Fibroblast of skin of back (primary cell): ENCODE data around the gene SLC27A2.
A peak's percentile ranks its signal among the peaks of the same experiment; 100 is the strongest.

Experiments used
- DNase-seq: peaks from one replicate; pipeline ENCODE4 v3.0.0-alpha.2; 2013

SLC27A2 gene

GRCh38 chr15:50244153-50244552 lies 62.2 kb downstream of the SLC27A2 start:
- DNase-seq = no peak

- DNase-seq = no peak
Observed at GRCh38 chr15:50244959-50245624, 63.1 kb downstream of the SLC27A2 start.

- DNase-seq = no peak
Observed at GRCh38 chr15:50246631-50247030, 64.6 kb downstream of the SLC27A2 start.

GRCh38 chr15:50247819-50248655 lies 66.0 kb downstream of the SLC27A2 start:
- no peak for DNase-seq

- peak; percentile 12 for DNase-seq
Observed at GRCh38 chr15:50248994-50249582, 67.1 kb downstream of the SLC27A2 start.

- DNase-seq = no peak
Observed at GRCh38 chr15:50249704-50250103, 67.7 kb downstream of the SLC27A2 start.

- DNase-seq = no peak
Observed at GRCh38 chr15:50250760-50251394, 68.9 kb downstream of the SLC27A2 start.

GRCh38 chr15:50251638-50252182 lies 69.7 kb downstream of the SLC27A2 start:
- DNase-seq = no peak

GRCh38 chr15:50252556-50252955 lies 70.6 kb downstream of the SLC27A2 start:
- no peak for DNase-seq

- DNase-seq = peak; percentile 35
Observed at GRCh38 chr15:50256188-50257041, 74.4 kb downstream of the SLC27A2 start.

GRCh38 chr15:50257332-50257731 lies 75.3 kb downstream of the SLC27A2 start:
- no peak for DNase-seq

GRCh38 chr15:50257924-50258323 lies 75.9 kb downstream of the SLC27A2 start:
- no peak for DNase-seq

- DNase-seq = no peak
Observed at GRCh38 chr15:50259276-50259675, 77.3 kb downstream of the SLC27A2 start.

GRCh38 chr15:50260969-50261496 lies 79.0 kb downstream of the SLC27A2 start:
- no peak for DNase-seq

- DNase-seq = no peak
Observed at GRCh38 chr15:50261981-50262380, 80.0 kb downstream of the SLC27A2 start.

- no peak for DNase-seq
Observed at GRCh38 chr15:50262533-50262932, 80.5 kb downstream of the SLC27A2 start.

- DNase-seq = no peak
Observed at GRCh38 chr15:50265620-50266019, 83.6 kb downstream of the SLC27A2 start, which contains the start of gene HDC. Gene HDC, minus strand, starts transcription at chr15:50265726. Its CDS starts 103 bp downstream, at chr15:50265623.

- DNase-seq = no peak
Observed at GRCh38 chr15:50267577-50267976, 85.6 kb downstream of the SLC27A2 start.

- no peak for DNase-seq
Observed at GRCh38 chr15:50275091-50275490, 93.1 kb downstream of the SLC27A2 start.

- no peak for DNase-seq
Observed at GRCh38 chr15:50275908-50276307, 93.9 kb downstream of the SLC27A2 start.

- DNase-seq = no peak
Observed at GRCh38 chr15:50277370-50277769, 95.4 kb downstream of the SLC27A2 start.
